H1 (cell line): ENCODE measurements around the gene GREM2. TPM values are rescaled to one million over a fixed set of nuclear protein-coding genes. Genes with fewer than 3 reads are reported as not detected.

Source experiments
- CHD7 ChIP-seq: fragments of 300-600 bp; sonication (generic); IDR thresholded peaks from 2 replicates; pipeline ENCODE4 v1.7.1; 2012; ENCODE audit warnings: low read length, moderate library complexity, mild to moderate bottlenecking, inconsistent platforms; ENCODE audit not compliant: insufficient replicate concordance
- GABPA ChIP-seq: IDR thresholded peaks from 2 replicates; pipeline ENCODE4 v1.6.1; 2011; ENCODE audit warnings: mild to moderate bottlenecking, low read length, moderate library complexity, borderline replicate concordance; ENCODE audit not compliant: insufficient read depth
- HDAC6 ChIP-seq: IDR thresholded peaks from one replicate; pipeline ENCODE4 v1.7.1; 2012; ENCODE audit warnings: low read depth, mild to moderate bottlenecking, inconsistent platforms, low read length, moderate library complexity
- JUND ChIP-seq: IDR thresholded peaks from 2 replicates; pipeline ENCODE4 v1.6.1; 2011; ENCODE audit warnings: mild to moderate bottlenecking, improper control_type of control experiment, low read length
- NANOG ChIP-seq: IDR thresholded peaks from 2 replicates; pipeline ENCODE4 v1.6.1; 2011; ENCODE audit warnings: low read length, low read depth, mild to moderate bottlenecking, inconsistent platforms; ENCODE audit not compliant: insufficient read depth, poor library complexity, severe bottlenecking
- RBBP5 ChIP-seq: IDR thresholded peaks from 2 replicates; pipeline ENCODE4 v1.7.1; 2012; ENCODE audit warnings: low read depth, mild to moderate bottlenecking, inconsistent platforms, low read length, moderate library complexity, borderline replicate concordance
- SP2 ChIP-seq: IDR thresholded peaks from 2 replicates; pipeline ENCODE4 v1.6.1; 2012; ENCODE audit warnings: mild to moderate bottlenecking, low read length, inconsistent platforms
- YY1 ChIP-seq: IDR thresholded peaks from 2 replicates; pipeline ENCODE4 v1.6.1; 2011; ENCODE audit warnings: low read depth, mild to moderate bottlenecking, low read length
- polyA plus RNA-seq, 7 experiments: library from polyadenylated mRNA; depleted of rRNA in 3 of 7; stranded (reverse) in 5 of 7; unstranded in 2 of 7; fragments of >200 nt in 5 of 7; fragments of 200-250 nt in 2 of 7; gene quantifications; 1 replicate in 5 of 7; 2 replicates in 1 of 7; 4 replicates in 1 of 7; pipeline versions ENCODE4 v1.2.1 to v1.2.3, GENCODE V29; 2011 to 2013; ENCODE audit warnings: missing spikeins in 2 of 7, mixed read lengths in 2 of 7
- total RNA-seq: library from RNA; stranded (reverse); fragmentation: NEBNext Ultra II Directional; extraction: Animal tissue kit (Norgen Biotek cat#: 25700); gene quantifications from 2 replicates; pipeline ENCODE4 v1.2.1, GENCODE V29; 2021

Gene GREM2
- total and polyA plus RNA-seq, 2 of the 8 experiments (the other 6 are each of a cell fraction or from before 2014, with no cell fraction given) = 0.05 TPM; not detected in 1

DNA sequence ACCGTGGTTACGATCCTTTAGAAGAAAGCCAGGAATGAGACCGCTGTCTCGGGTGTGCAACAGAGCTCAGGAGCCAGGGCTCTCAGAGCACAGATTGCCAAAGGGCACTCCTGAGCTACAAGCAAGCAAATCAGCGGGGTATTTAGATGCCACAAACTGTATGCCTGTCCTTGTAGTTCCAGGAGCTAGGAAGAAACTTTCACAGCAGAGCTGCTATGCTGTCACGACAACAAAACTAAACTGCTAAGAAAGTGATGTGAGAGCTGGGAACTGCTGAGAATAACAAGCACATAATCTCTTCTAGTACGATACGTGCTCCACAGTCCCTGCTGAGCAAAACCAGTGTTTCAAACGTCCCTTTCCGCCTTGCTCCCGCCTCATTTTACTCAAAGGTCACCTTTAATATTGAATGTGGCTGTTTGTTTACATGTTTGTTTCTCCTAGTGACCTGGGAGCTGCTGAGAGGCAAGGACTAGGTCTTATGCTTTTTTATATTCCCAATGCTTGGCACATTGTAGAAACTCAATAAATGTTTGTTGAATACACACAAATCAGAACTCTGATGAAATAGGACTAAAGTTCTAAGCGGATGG, 14.7 kb downstream of the GREM2 start (continued):
- TF ChIP-seq CHD7 (no peak), NANOG (no peak), YY1 (no peak), GABPA (no peak), RBBP5 (no peak), HDAC6 (no peak), SP2 (no peak), JUND (no peak)
